Measurements from ENCODE around the gene INSYN2B. TPM values are rescaled to one million over a fixed set of nuclear protein-coding genes. Genes with fewer than 3 reads are reported as not detected.

The INSYN2B gene
- total RNA-seq, 1 donor from 2014 or later: not detected

GRCh38 chr5:169991115-169991869 lies 11.0 kb upstream of the INSYN2B start:
- peaks cover 3% of the 10 kb centered on the region for H3K9me3 Mint-ChIP-seq (ENCODE audit: unreplicated experiment)
- TF ChIP-seq, protein P1, sequence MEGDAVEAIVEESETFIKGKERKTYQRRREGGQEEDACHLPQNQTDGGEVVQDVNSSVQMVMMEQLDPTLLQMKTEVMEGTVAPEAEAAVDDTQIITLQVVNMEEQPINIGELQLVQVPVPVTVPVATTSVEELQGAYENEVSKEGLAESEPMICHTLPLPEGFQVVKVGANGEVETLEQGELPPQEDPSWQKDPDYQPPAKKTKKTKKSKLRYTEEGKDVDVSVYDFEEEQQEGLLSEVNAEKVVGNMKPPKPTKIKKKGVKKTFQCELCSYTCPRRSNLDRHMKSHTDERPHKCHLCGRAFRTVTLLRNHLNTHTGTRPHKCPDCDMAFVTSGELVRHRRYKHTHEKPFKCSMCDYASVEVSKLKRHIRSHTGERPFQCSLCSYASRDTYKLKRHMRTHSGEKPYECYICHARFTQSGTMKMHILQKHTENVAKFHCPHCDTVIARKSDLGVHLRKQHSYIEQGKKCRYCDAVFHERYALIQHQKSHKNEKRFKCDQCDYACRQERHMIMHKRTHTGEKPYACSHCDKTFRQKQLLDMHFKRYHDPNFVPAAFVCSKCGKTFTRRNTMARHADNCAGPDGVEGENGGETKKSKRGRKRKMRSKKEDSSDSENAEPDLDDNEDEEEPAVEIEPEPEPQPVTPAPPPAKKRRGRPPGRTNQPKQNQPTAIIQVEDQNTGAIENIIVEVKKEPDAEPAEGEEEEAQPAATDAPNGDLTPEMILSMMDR (IDR thresholded peaks at IDR 0.05; ENCODE audit: partially characterized antibody, unreplicated experiment): no peak
- H3K27me3 Mint-ChIP-seq (ENCODE audit: unreplicated experiment): no peaks in the 10 kb centered on the region
- no peaks in the 10 kb centered on the region for H3K4me1 Mint-ChIP-seq (ENCODE audit: low read depth, unreplicated experiment)
- no peak overlapping the region for H3K4me3 Mint-ChIP-seq (ENCODE audit: unreplicated experiment)
- DNase-seq: no peak
- no peak overlapping the region for H3K27ac Mint-ChIP-seq (ENCODE audit: unreplicated experiment)
- H3K36me3 Mint-ChIP-seq (ENCODE audit: unreplicated experiment): no peaks in the 10 kb centered on the region

DNA sequence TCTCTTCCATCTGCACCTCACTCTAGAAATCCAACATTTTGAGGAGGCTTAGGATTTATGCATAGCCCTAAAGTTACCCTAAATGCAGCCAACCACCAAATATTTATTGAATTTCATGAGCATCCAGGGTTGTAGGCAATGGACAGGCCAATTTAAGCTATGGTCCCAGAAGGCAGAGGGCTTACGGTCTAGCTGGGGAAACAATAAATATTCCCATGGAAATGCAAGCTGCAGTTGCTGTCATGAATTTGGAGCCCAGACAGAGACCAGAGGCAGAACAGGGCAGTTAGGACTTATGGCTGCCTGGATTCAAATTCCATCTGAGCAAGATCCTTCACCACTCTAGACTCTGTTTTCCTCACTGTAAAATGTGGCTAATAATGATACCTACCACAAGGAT lies 9.1 kb upstream of the INSYN2B start:
- Mint-ChIP-seq H3K9me3 (ENCODE audit: unreplicated experiment) (no peaks in the 10 kb centered on the region), H3K27ac (ENCODE audit: unreplicated experiment) (no peak overlapping the region)

DNA sequence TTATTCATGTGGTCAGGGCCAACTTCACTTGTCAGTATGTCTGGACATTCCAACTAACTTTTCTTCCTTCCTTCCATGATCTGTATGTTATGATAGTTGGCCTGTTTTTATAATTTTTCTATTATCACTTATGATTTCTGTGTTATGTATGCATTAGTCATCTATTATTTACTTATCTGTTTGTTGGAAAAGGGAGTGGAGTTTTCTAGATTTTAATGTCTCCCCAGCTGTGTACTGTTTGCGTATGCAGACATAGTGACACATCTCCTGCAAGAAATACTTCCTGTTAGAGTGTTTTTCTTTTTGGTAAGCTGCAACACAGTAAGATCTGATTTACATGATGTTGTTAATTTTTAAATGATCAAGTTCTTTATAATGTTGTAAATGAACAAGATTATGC lies 8.7 kb upstream of the INSYN2B start:
- DNase-seq: no peak
- Mint-ChIP-seq H3K4me3 (ENCODE audit: unreplicated experiment) (no peak overlapping the region), H3K27ac (ENCODE audit: unreplicated experiment) (no peak overlapping the region), H3K36me3 (ENCODE audit: unreplicated experiment) (no peaks in the 10 kb centered on the region), H3K27me3 (ENCODE audit: unreplicated experiment) (no peaks in the 10 kb centered on the region), H3K4me1 (ENCODE audit: low read depth, unreplicated experiment) (no peaks in the 10 kb centered on the region), H3K9me3 (ENCODE audit: unreplicated experiment) (no peaks in the 10 kb centered on the region)
- TF ChIP-seq, protein P1 (IDR thresholded peaks at IDR 0.05; ENCODE audit: partially characterized antibody, unreplicated experiment): no peak

More for the DNA sequence above, 9.1 kb upstream of the INSYN2B start:
- no peaks in the 10 kb centered on the region for H3K27me3 Mint-ChIP-seq (ENCODE audit: unreplicated experiment)
- no peak overlapping the region for H3K4me3 Mint-ChIP-seq (ENCODE audit: unreplicated experiment)
- no peaks in the 10 kb centered on the region for H3K4me1 Mint-ChIP-seq (ENCODE audit: low read depth, unreplicated experiment)
- TF ChIP-seq, protein P1 (IDR thresholded peaks at IDR 0.05; ENCODE audit: partially characterized antibody, unreplicated experiment): no peak
- no peak for DNase-seq
- H3K36me3 Mint-ChIP-seq (ENCODE audit: unreplicated experiment): no peaks in the 10 kb centered on the region

GRCh38 chr5:169988206-169988605 lies 7.9 kb upstream of the INSYN2B start:
- Mint-ChIP-seq H3K4me1 (ENCODE audit: low read depth, unreplicated experiment) (no peaks in the 10 kb centered on the region), H3K27ac (ENCODE audit: unreplicated experiment) (no peak overlapping the region), H3K36me3 (ENCODE audit: unreplicated experiment) (no peaks in the 10 kb centered on the region), H3K27me3 (ENCODE audit: unreplicated experiment) (no peaks in the 10 kb centered on the region), H3K9me3 (ENCODE audit: unreplicated experiment) (no peaks in the 10 kb centered on the region), H3K4me3 (ENCODE audit: unreplicated experiment) (no peak overlapping the region)
- TF ChIP-seq, protein P1 (IDR thresholded peaks at IDR 0.05; ENCODE audit: partially characterized antibody, unreplicated experiment): no peak
- no peak for DNase-seq

DNA sequence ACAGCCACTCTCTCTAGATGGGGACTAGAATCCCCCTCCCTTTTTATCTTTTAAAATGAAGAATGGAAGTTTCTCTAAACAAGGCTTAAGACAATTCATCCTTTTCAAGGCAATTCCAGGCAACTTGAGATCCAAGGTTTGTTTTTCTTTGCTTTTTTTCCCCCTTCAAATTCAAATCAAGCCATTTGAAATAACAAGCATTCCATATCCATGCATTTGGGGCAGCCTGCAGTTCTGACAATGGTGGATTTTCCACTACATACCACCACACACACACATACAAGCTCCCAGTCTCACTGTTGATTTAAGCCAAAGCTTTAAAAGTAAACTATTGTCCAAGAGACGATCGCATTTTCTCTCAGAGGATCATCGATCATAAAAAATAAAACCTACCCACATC lies 424 bp downstream of the INSYN2B start:
- Mint-ChIP-seq H3K27me3 (ENCODE audit: unreplicated experiment) (peaks cover 2% of the 10 kb centered on the region), H3K27ac (ENCODE audit: unreplicated experiment) (no peak overlapping the region), H3K4me3 (ENCODE audit: unreplicated experiment) (no peak overlapping the region), H3K9me3 (ENCODE audit: unreplicated experiment) (peaks cover 2% of the 10 kb centered on the region), H3K36me3 (ENCODE audit: unreplicated experiment) (no peaks in the 10 kb centered on the region), H3K4me1 (ENCODE audit: low read depth, unreplicated experiment) (peaks cover 13% of the 10 kb centered on the region)
- TF ChIP-seq, protein P1 (IDR thresholded peaks at IDR 0.05; ENCODE audit: partially characterized antibody, unreplicated experiment): no peak
- DNase-seq: no peak

All from glutamatergic neuron (in vitro differentiated cells).